Measurements from ENCODE around the gene DMBX1. TPM values are rescaled to one million over a fixed set of nuclear protein-coding genes. Genes with fewer than 3 reads are reported as not detected.

DMBX1 gene
- total and polyA plus RNA-seq, 2 of the 13 experiments (the other 11 are each of a cell fraction or from before 2014, with no cell fraction given) = not detected

DNA sequence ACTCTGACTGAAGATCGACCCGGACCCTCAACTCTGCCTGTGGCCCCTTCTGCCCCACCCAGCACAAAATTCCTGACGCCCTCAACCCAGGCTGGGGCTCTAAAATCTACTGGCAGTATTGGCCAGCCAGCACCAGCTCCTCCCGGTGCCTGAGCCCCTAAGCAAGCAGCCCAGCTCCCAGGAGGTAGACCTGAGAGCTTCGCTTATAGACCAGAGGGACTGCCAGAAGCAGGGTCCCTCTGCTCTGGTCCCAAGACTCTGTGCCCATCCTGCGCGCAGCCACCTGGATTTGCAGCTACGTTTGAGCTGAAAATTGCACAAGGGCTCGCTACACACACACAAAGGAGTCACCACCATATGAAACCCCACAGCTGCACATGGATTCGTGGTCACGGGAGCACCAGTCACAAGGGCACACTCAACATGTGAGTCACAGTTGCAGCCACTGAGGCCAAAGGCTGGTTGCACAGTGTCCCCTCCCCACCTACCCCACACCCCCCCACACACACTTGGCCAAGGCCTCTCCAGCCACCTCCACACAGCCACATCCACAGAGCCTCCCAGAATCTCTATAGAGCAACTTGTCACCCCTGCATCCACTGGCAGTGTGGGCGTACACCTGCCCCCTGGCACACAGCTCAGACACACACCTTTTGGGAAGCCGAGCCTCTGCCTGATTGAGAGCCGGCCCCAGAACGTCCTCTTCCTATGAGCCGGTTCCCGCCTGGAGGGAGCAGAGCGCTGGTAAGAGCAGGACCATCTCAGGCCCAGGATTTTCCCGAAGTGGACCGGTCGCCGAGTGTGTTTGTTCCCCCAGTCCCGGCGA lies 1.1 kb upstream of the DMBX1 start (continued):
- TF ChIP-seq, protein P1, sequence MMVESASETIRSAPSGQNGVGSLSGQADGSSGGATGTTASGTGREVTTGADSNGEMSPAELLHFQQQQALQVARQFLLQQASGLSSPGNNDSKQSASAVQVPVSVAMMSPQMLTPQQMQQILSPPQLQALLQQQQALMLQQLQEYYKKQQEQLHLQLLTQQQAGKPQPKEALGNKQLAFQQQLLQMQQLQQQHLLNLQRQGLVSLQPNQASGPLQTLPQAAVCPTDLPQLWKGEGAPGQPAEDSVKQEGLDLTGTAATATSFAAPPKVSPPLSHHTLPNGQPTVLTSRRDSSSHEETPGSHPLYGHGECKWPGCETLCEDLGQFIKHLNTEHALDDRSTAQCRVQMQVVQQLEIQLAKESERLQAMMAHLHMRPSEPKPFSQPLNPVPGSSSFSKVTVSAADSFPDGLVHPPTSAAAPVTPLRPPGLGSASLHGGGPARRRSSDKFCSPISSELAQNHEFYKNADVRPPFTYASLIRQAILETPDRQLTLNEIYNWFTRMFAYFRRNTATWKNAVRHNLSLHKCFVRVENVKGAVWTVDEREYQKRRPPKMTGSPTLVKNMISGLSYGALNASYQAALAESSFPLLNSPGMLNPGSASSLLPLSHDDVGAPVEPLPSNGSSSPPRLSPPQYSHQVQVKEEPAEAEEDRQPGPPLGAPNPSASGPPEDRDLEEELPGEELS (CRISPR knock-in tag; IDR thresholded peaks at IDR 0.05) = no peak
- TF ChIP-seq ZKSCAN1 (IDR thresholded peaks at IDR 0.05; ENCODE audit: low read length) = no peak

DNA sequence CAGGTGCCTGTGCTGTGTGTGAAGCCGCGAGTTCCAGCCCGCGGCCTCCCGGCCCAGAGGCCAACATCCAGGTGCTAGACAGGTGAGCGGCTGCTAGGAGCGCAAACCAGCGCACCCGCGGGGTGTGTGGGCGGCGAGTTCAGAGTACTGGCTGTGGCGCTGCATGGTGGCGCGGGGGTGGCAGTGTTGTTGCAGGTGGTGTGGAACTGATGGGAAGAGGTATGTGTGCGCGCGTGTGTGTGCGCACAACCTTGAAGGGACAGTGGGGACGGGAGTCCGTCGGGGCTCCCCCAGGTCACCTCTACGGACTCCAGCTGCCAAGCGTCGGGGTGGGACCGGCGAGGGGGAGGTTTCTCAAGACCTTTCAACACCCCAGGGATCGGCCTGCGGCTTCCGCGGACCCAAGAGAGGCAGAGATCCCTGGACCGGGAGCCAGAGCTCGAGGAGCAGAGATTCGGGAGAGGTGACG lies 433 bp upstream of the DMBX1 start:
- POLR2A ChIA-PET = no interaction called here
- CTCF ChIA-PET (ENCODE audit: low intra/inter-chr PET ratio, low total read pairs) = interaction anchor here (1.3 kb wide), 1 partner anchor 39 kb away, joined by 7 read pairs; no protein-coding TSS in a partner anchor
- ATAC-seq (peak; percentile 16), FAIRE-seq (no peak), DNase-seq (ENCODE audit: low spot score) (no peak)
- H3K9ac ChIP-seq (ENCODE audit: insufficient read depth, low read depth, low read length) = no peak overlapping the region
- no peak overlapping the region for H3K27ac ChIP-seq (ENCODE audit: extremely low read length, insufficient read depth, low read length)
- intact Hi-C loops (cut with micrococcal nuclease; ENCODE audit: unreplicated experiment) = no loop called here
- H4K20me1 ChIP-seq (ENCODE audit: insufficient read depth, low read length) = peaks cover 2% of the 10 kb centered on the region; the same call in 1 of the 2 replicates
- 4% methylated on average over 20 of the region's 35 CpGs for WGBS (ENCODE audit: low lambda C conversion rate)
- H3K27me3 ChIP-seq (ENCODE audit: control insufficient read depth in 1 of 2, insufficient read depth in 2 of 2, low read length in 2 of 2) = peaks cover 16 to 89% of the 10 kb centered on the region in 2 experiments
- H3K79me2 ChIP-seq (ENCODE audit: insufficient read depth, low read length) = no peaks in the 10 kb centered on the region
- no peak overlapping the region for H2AFZ ChIP-seq (ENCODE audit: low read length)
- no peaks in the 10 kb centered on the region for H3K9me3 ChIP-seq (ENCODE audit: low read length)
- H3K4me3 ChIP-seq (replicated peaks in 1 of 3; ENCODE audit: insufficient read depth in 1 of 3, low read depth in 2 of 3, low read length in 3 of 3) = peak overlapping the region in 1 of 3 experiments; percentile 23; a peak in 1 of 6 replicates
- TF ChIP-seq, protein P2, sequence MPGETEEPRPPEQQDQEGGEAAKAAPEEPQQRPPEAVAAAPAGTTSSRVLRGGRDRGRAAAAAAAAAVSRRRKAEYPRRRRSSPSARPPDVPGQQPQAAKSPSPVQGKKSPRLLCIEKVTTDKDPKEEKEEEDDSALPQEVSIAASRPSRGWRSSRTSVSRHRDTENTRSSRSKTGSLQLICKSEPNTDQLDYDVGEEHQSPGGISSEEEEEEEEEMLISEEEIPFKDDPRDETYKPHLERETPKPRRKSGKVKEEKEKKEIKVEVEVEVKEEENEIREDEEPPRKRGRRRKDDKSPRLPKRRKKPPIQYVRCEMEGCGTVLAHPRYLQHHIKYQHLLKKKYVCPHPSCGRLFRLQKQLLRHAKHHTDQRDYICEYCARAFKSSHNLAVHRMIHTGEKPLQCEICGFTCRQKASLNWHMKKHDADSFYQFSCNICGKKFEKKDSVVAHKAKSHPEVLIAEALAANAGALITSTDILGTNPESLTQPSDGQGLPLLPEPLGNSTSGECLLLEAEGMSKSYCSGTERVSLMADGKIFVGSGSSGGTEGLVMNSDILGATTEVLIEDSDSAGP (CRISPR knock-in tag; IDR thresholded peaks at IDR 0.05; ENCODE audit: borderline replicate concordance) = peak; percentile 24; the same call in 1 of the 2 replicates
- TF ChIP-seq ONECUT2 (CRISPR knock-in tag; IDR thresholded peaks at IDR 0.05) (no peak), MATR3 (CRISPR knock-in tag; IDR thresholded peaks at IDR 0.05) (no peak), ZSCAN20 (CRISPR knock-in tag; IDR thresholded peaks at IDR 0.05; ENCODE audit: borderline replicate concordance) (no peak), ZNF274 (CRISPR knock-in tag; IDR thresholded peaks at IDR 0.05) (no peak), MTF2 (CRISPR knock-in tag; IDR thresholded peaks at IDR 0.05; ENCODE audit: borderline replicate concordance) (0 out of 2 replicates have a peak, but pooled peaks have one; percentile 40), TEAD3 (CRISPR knock-in tag; optimal IDR thresholded peaks at IDR 0.05; ENCODE audit: borderline replicate concordance) (no peak), EZH2 (conservative IDR thresholded peaks at IDR 0.05; ENCODE audit: low read depth, low read length) (peak; percentile 77)
- TF ChIP-seq, protein P3, sequence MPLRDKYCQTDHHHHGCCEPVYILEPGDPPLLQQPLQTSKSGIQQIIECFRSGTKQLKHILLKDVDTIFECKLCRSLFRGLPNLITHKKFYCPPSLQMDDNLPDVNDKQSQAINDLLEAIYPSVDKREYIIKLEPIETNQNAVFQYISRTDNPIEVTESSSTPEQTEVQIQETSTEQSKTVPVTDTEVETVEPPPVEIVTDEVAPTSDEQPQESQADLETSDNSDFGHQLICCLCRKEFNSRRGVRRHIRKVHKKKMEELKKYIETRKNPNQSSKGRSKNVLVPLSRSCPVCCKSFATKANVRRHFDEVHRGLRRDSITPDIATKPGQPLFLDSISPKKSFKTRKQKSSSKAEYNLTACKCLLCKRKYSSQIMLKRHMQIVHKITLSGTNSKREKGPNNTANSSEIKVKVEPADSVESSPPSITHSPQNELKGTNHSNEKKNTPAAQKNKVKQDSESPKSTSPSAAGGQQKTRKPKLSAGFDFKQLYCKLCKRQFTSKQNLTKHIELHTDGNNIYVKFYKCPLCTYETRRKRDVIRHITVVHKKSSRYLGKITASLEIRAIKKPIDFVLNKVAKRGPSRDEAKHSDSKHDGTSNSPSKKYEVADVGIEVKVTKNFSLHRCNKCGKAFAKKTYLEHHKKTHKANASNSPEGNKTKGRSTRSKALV (CRISPR knock-in tag; IDR thresholded peaks at IDR 0.05) = peak; percentile 42; the same call in 1 of the 2 replicates
- no peaks in the 10 kb centered on the region for H3K4me1 ChIP-seq (ENCODE audit: insufficient read depth, low read length)
- in situ Hi-C loops (cut with HindIII; ENCODE audit: extremely low pct_ligation_motif_present, low pct_unique_long_range_greater_than_20kb) = no loop called here
- no TSS peak for BruUV-seq (replicated peaks)
- no peaks in the 10 kb centered on the region for H3K36me3 ChIP-seq (replicated peaks in 1 of 2; ENCODE audit: control insufficient read depth in 1 of 2, insufficient read depth in 2 of 2, low read length in 2 of 2)
- peak overlapping the region; percentile 42 for H3K4me2 ChIP-seq (ENCODE audit: low read depth, low read length)
